Measurements from ENCODE around the gene ZNF473.

The ZNF473 gene

GRCh38 chr19:50053119-50053518, 27.3 kb downstream of the ZNF473 start:
- H3K36me3 Mint-ChIP-seq (ENCODE audit: low read depth): peaks cover 16% of the 10 kb centered on the region
- DNase-seq: no peak
- H3K9me3 Mint-ChIP-seq: peaks cover 69% of the 10 kb centered on the region
- TF ChIP-seq CTCF (IDR thresholded peaks at IDR 0.05): no peak
- H3K4me1 Mint-ChIP-seq: peaks cover 5% of the 10 kb centered on the region
- H3K27me3 Mint-ChIP-seq (ENCODE audit: low read depth, poor library complexity): peaks cover 18% of the 10 kb centered on the region
- no peak overlapping the region for H3K27ac Mint-ChIP-seq
- H3K4me3 Mint-ChIP-seq: no peak overlapping the region

GRCh38 chr19:50058425-50058824, 32.6 kb downstream of the ZNF473 start:
- peaks cover 4% of the 10 kb centered on the region for H3K27me3 Mint-ChIP-seq (ENCODE audit: low read depth, poor library complexity)
- no peak for DNase-seq
- TF ChIP-seq CTCF (IDR thresholded peaks at IDR 0.05): no peak
- H3K27ac Mint-ChIP-seq: no peak overlapping the region
- no peaks in the 10 kb centered on the region for H3K4me1 Mint-ChIP-seq
- H3K9me3 Mint-ChIP-seq: peaks cover 71% of the 10 kb centered on the region
- no peak overlapping the region for H3K4me3 Mint-ChIP-seq
- no peaks in the 10 kb centered on the region for H3K36me3 Mint-ChIP-seq (ENCODE audit: low read depth)

- H3K9me3 Mint-ChIP-seq: peaks cover 68% of the 10 kb centered on the region
- peaks cover 4% of the 10 kb centered on the region for H3K27me3 Mint-ChIP-seq (ENCODE audit: low read depth, poor library complexity)
- no peak overlapping the region for H3K4me3 Mint-ChIP-seq
- DNase-seq: no peak
- no peaks in the 10 kb centered on the region for H3K4me1 Mint-ChIP-seq
- no peak for TF ChIP-seq CTCF (IDR thresholded peaks at IDR 0.05)
- no peaks in the 10 kb centered on the region for H3K36me3 Mint-ChIP-seq (ENCODE audit: low read depth)
- H3K27ac Mint-ChIP-seq: no peak overlapping the region
Measured at GRCh38 chr19:50059045-50059444, 33.2 kb downstream of the ZNF473 start.

GRCh38 chr19:50060107-50060506, 34.3 kb downstream of the ZNF473 start:
- H3K4me3 Mint-ChIP-seq: no peak overlapping the region
- H3K9me3 Mint-ChIP-seq: peaks cover 75% of the 10 kb centered on the region
- DNase-seq: no peak
- H3K36me3 Mint-ChIP-seq (ENCODE audit: low read depth): no peaks in the 10 kb centered on the region
- no peaks in the 10 kb centered on the region for H3K27me3 Mint-ChIP-seq (ENCODE audit: low read depth, poor library complexity)
- no peak for TF ChIP-seq CTCF (IDR thresholded peaks at IDR 0.05)
- no peaks in the 10 kb centered on the region for H3K4me1 Mint-ChIP-seq
- H3K27ac Mint-ChIP-seq: no peak overlapping the region

- Mint-ChIP-seq H3K9me3 (peaks cover 84% of the 10 kb centered on the region), H3K4me3 (no peak overlapping the region), H3K27me3 (ENCODE audit: low read depth, poor library complexity) (no peaks in the 10 kb centered on the region), H3K36me3 (ENCODE audit: low read depth) (no peaks in the 10 kb centered on the region), H3K4me1 (no peaks in the 10 kb centered on the region), H3K27ac (no peak overlapping the region)
- TF ChIP-seq CTCF (IDR thresholded peaks at IDR 0.05): no peak
- no peak for DNase-seq
Measured at GRCh38 chr19:50061650-50062049, 35.8 kb downstream of the ZNF473 start.

GRCh38 chr19:50065938-50066337, 40.1 kb downstream of the ZNF473 start:
- Mint-ChIP-seq H3K4me1 (no peaks in the 10 kb centered on the region), H3K36me3 (ENCODE audit: low read depth) (no peaks in the 10 kb centered on the region), H3K9me3 (peaks cover 72% of the 10 kb centered on the region), H3K27ac (no peak overlapping the region), H3K27me3 (ENCODE audit: low read depth, poor library complexity) (no peaks in the 10 kb centered on the region), H3K4me3 (no peak overlapping the region)
- DNase-seq: no peak
- no peak for TF ChIP-seq CTCF (IDR thresholded peaks at IDR 0.05)

Data from nephron progenitor cell (in vitro differentiated cells).